GM23338 (cell line): ENCODE data around the gene SLC3A2. TPM values are rescaled to one million over a fixed set of nuclear protein-coding genes. Genes with fewer than 3 reads are reported as not detected.

ENCODE experiments used
- ATAC-seq: fragments of 200-7000 bp; cut with Tn5 transposase; 3 replicates; pipeline ENCODE4 v1.9.1; 2020
- DNase-seq: peaks from one replicate; pipeline ENCODE4 v3.0.0-alpha.2; 2015; ENCODE audit warnings: low spot score
- H2AFZ ChIP-seq: fragments of 200-600 bp; sonication (generic); 2 replicates; pipeline ENCODE4 v1.8.0; 2016; ENCODE audit warnings: antibody characterized with exemption, mild to moderate bottlenecking, moderate library complexity
- H3F3A ChIP-seq: fragments of 200-600 bp; sonication (generic); replicated peaks from 2 replicates; pipeline ENCODE4 v1.8.0; 2017; ENCODE audit warnings: antibody characterized with exemption, mixed run types, low read depth
- H3K27ac ChIP-seq: fragments of 200-600 bp; sonication (generic); 2 replicates; pipeline ENCODE4 v1.6.1; 2016; ENCODE audit warnings: low read depth
- H3K27me3 ChIP-seq: fragments of 200-600 bp; sonication (generic); 2 replicates; pipeline ENCODE4 v1.8.0; 2016; ENCODE audit warnings: mild to moderate bottlenecking, mixed run types, moderate library complexity; ENCODE audit not compliant: insufficient read depth
- H3K36me3 ChIP-seq: fragments of 200-600 bp; sonication (generic); 2 replicates; pipeline ENCODE4 v1.8.0; 2016; ENCODE audit warnings: mild to moderate bottlenecking; ENCODE audit not compliant: insufficient read depth
- H3K4me1 ChIP-seq: fragments of 200-600 bp; sonication (generic); 2 replicates; pipeline ENCODE4 v1.8.0; 2016; ENCODE audit warnings: mild to moderate bottlenecking, moderate library complexity; ENCODE audit not compliant: insufficient read depth
- H3K4me2 ChIP-seq: fragments of 200-600 bp; sonication (generic); 2 replicates; pipeline ENCODE4 v1.7.1; 2017; ENCODE audit warnings: mixed run types
- H3K4me3 ChIP-seq: fragments of 200-600 bp; sonication (generic); 2 replicates; pipeline ENCODE4 v1.6.1; 2016; ENCODE audit warnings: mixed run types
- H3K79me2 ChIP-seq: fragments of 200-600 bp; sonication (generic); replicated peaks from 2 replicates; pipeline ENCODE4 v1.8.0; 2017; ENCODE audit warnings: mild to moderate bottlenecking; ENCODE audit not compliant: insufficient read depth
- H3K9me2 ChIP-seq: fragments of 200-600 bp; sonication (generic); 2 replicates; pipeline ENCODE4 v1.8.0; 2017; ENCODE audit not compliant: insufficient read depth
- H4K20me1 ChIP-seq: fragments of 200-600 bp; sonication (generic); replicated peaks from 2 replicates; pipeline ENCODE4 v1.8.0; 2017; ENCODE audit warnings: mild to moderate bottlenecking; ENCODE audit not compliant: insufficient read depth
- H3K27ac Mint-ChIP-seq: 2 replicates; pipeline ENCODE4 v1.8.0; 2020; ENCODE audit warnings: inconsistent platforms, mild to moderate bottlenecking, moderate library complexity, mixed read lengths
- H3K27me3 Mint-ChIP-seq: 3 replicates; pipeline ENCODE4 v1.8.0; 2022; ENCODE audit warnings: low read depth, mild to moderate bottlenecking, moderate library complexity, mixed read lengths, inconsistent platforms; ENCODE audit not compliant: insufficient read depth, poor library complexity
- H3K36me3 Mint-ChIP-seq: 3 replicates; pipeline ENCODE4 v1.8.0; 2021; ENCODE audit warnings: low read depth, mild to moderate bottlenecking, inconsistent platforms, moderate library complexity, mixed read lengths
- H3K4me1 Mint-ChIP-seq: 3 replicates; pipeline ENCODE4 v1.8.0; 2020; ENCODE audit warnings: mild to moderate bottlenecking, inconsistent platforms, mixed read lengths
- H3K4me3 Mint-ChIP-seq: 3 replicates; pipeline ENCODE4 v1.8.0; 2021; ENCODE audit warnings: moderate library complexity, mild to moderate bottlenecking, inconsistent platforms, mixed read lengths
- H3K9me3 Mint-ChIP-seq: 3 replicates; pipeline ENCODE4 v1.8.0; 2020; ENCODE audit warnings: moderate library complexity, mild to moderate bottlenecking, inconsistent platforms, mixed read lengths
- CREB1 ChIP-seq: fragments of 250-450 bp; sonication (Bioruptor Pico); IDR thresholded peaks from 2 replicates; pipeline ENCODE4 v1.5.0; 2020; ENCODE audit warnings: low read depth, mild to moderate bottlenecking, moderate library complexity
- CTCF ChIP-seq, 2 experiments: fragments of 200-600 bp in 1 of 2; sonication (generic) in 1 of 2; conservative IDR thresholded peaks; 2 replicates each; pipeline versions ENCODE4 v1.5.1 to v1.6.1; 2016 to 2017; ENCODE audit warnings: antibody characterized with exemption in 2 of 2, low read depth in 2 of 2, mild to moderate bottlenecking in 2 of 2, moderate library complexity in 1 of 2
- ETS1 ChIP-seq: IDR thresholded peaks from 2 replicates; pipeline ENCODE4 v1.6.1; 2016; ENCODE audit warnings: antibody characterized with exemption
- EZH2 ChIP-seq: fragments of 200-600 bp; sonication (generic); IDR thresholded peaks from one replicate; pipeline ENCODE4 v1.8.0; 2017; ENCODE audit warnings: antibody characterized with exemption, mild to moderate bottlenecking, low read depth; ENCODE audit not compliant: unreplicated experiment
- EZH2phosphoT487 ChIP-seq: fragments of 200-600 bp; sonication (generic); IDR thresholded peaks from one replicate; pipeline ENCODE4 v1.8.1; 2018; ENCODE audit warnings: antibody characterized with exemption; ENCODE audit not compliant: unreplicated experiment
- JUNB ChIP-seq: IDR thresholded peaks from one replicate; pipeline ENCODE4 v1.6.1; 2016; ENCODE audit warnings: antibody characterized with exemption; ENCODE audit not compliant: unreplicated experiment
- NANOG ChIP-seq: IDR thresholded peaks from 2 replicates; pipeline ENCODE4 v1.6.1; 2016; ENCODE audit warnings: antibody characterized with exemption, borderline replicate concordance
- POLR2AphosphoS5 ChIP-seq: IDR thresholded peaks from 2 replicates; pipeline ENCODE4 v1.6.1; 2016; ENCODE audit warnings: antibody characterized with exemption, low read depth
- REST ChIP-seq: IDR thresholded peaks from one replicate; pipeline ENCODE4 v1.6.1; 2018; ENCODE audit warnings: antibody characterized with exemption; ENCODE audit not compliant: unreplicated experiment
- STAT1 ChIP-seq: IDR thresholded peaks from one replicate; pipeline ENCODE4 v1.6.1; 2016; ENCODE audit warnings: antibody characterized with exemption; ENCODE audit not compliant: unreplicated experiment
- ZNF114 ChIP-seq: fragments of 250-450 bp; sonication (Bioruptor Pico); IDR thresholded peaks from 2 replicates; pipeline ENCODE4 v1.5.0; 2020; ENCODE audit warnings: mild to moderate bottlenecking, moderate library complexity
- ZNF331 ChIP-seq: fragments of 250-450 bp; sonication (Bioruptor Pico); IDR thresholded peaks from 2 replicates; pipeline ENCODE4 v1.5.0; 2020; ENCODE audit warnings: low read depth, mild to moderate bottlenecking, moderate library complexity
- ZNF462 ChIP-seq: fragments of 250-450 bp; sonication (Bioruptor Pico); IDR thresholded peaks from 2 replicates; pipeline ENCODE4 v1.5.0; 2020; ENCODE audit warnings: mild to moderate bottlenecking, moderate library complexity
- polyA plus RNA-seq: library from polyadenylated mRNA; unstranded; fragments of >200 nt; fragmentation: Nextera tagmentation; extraction: Ambion mirVana; gene quantifications from 2 replicates; pipeline ENCODE4 v1.2.1, GENCODE V29; 2016
- total RNA-seq: library from RNA; depleted of rRNA; stranded (reverse); fragments of >200 nt; shearing (Covaris generic); gene quantifications from 2 replicates; pipeline ENCODE4 v1.2.3, GENCODE V29; 2014

Gene SLC3A2
- total and polyA plus RNA-seq, 2 experiments from 2014 or later = 240 to 425 TPM

GRCh38 chr11:62842171-62842741 lies 38.4 kb upstream of the SLC3A2 start:
- Mint-ChIP-seq H3K4me1 (peaks cover 18% of the 10 kb centered on the region), H3K27ac (no peak overlapping the region), H3K4me3 (no peak overlapping the region), H3K9me3 (peaks cover 11% of the 10 kb centered on the region), H3K36me3 (peaks cover 18% of the 10 kb centered on the region), H3K27me3 (peaks cover 19% of the 10 kb centered on the region)
- ATAC-seq (peak; percentile 6), DNase-seq (peak; percentile 67)
- H3K4me1 ChIP-seq = peaks cover 10% of the 10 kb centered on the region
- no peaks in the 10 kb centered on the region for H3K27me3 ChIP-seq
- no peak for TF ChIP-seq EZH2phosphoT487
- no peak for TF ChIP-seq JUNB
- no peak for TF ChIP-seq CREB1 (CRISPR knock-in tag)
- no peak for TF ChIP-seq STAT1
- no peak for TF ChIP-seq ZNF114 (CRISPR knock-in tag)
- TF ChIP-seq ZNF331 (CRISPR knock-in tag) = no peak
- no peak for TF ChIP-seq NANOG
- TF ChIP-seq POLR2AphosphoS5 = no peak
- no peak for TF ChIP-seq ZNF462 (CRISPR knock-in tag)
- TF ChIP-seq CTCF (conservative IDR thresholded peaks at IDR 0.05; ENCODE audit: low read depth in 2 of 2) = no peak
- TF ChIP-seq REST = no peak
- no peak for TF ChIP-seq ETS1
- no peak for TF ChIP-seq EZH2
- H3F3A ChIP-seq = peaks cover 20% of the 10 kb centered on the region; the same call in 1 of the 2 replicates
- no peaks in the 10 kb centered on the region for H3K9me2 ChIP-seq
- no peaks in the 10 kb centered on the region; the same call in 1 of the 2 replicates for H3K36me3 ChIP-seq
- H3K4me2 ChIP-seq = peak overlapping the region; percentile 67
- H4K20me1 ChIP-seq = 0 out of 2 replicates have a peak, but pooled peaks cover 4% of the 10 kb centered on the region
- peak overlapping the region; percentile 93 for H3K27ac ChIP-seq
- 0 out of 2 replicates have a peak overlapping the region, but pooled peaks have one; percentile 54 for H2AFZ ChIP-seq
- peaks cover 20% of the 10 kb centered on the region for H3K79me2 ChIP-seq
- peak overlapping the region; percentile 45 for H3K4me3 ChIP-seq
